ENCODE results near the gene TEX36. TPM values are rescaled to one million over a fixed set of nuclear protein-coding genes. Genes with fewer than 3 reads are reported as not detected.
A peak's percentile ranks its signal among the peaks of the same experiment; 100 is the strongest.

Gene TEX36
- total RNA-seq, 1 donor from 2014 or later: not detected

GRCh38 chr10:125633517-125633999 lies 49.4 kb downstream of the TEX36 start:
- no peak for TF ChIP-seq CTCF (IDR thresholded peaks at IDR 0.05; ENCODE audit: insufficient read depth, low read length, severe bottlenecking)
- FAIRE-seq: no peak
- DNase-seq (ENCODE audit: low read depth): peak; percentile 27
- no peak overlapping the region for H3K4me3 ChIP-seq (ENCODE audit: low read depth, low read length)
- H3K27me3 ChIP-seq (ENCODE audit: control insufficient read depth, insufficient read depth, low read length): peaks cover 3% of the 10 kb centered on the region
- no peaks in the 10 kb centered on the region for H3K36me3 ChIP-seq (ENCODE audit: control insufficient read depth, insufficient read depth, low read length)

- Histone ChIP-seq H3K36me3 (ENCODE audit: control insufficient read depth, insufficient read depth, low read length) (no peaks in the 10 kb centered on the region), H3K4me3 (ENCODE audit: low read depth, low read length) (no peak overlapping the region), H3K27me3 (ENCODE audit: control insufficient read depth, insufficient read depth, low read length) (peaks cover 3% of the 10 kb centered on the region)
- no peak for DNase-seq (ENCODE audit: low read depth)
- no peak for TF ChIP-seq CTCF (IDR thresholded peaks at IDR 0.05; ENCODE audit: insufficient read depth, low read length, severe bottlenecking)
- no peak for FAIRE-seq
These were observed 51.2 kb downstream of the TEX36 start for GRCh38 chr10:125631806-125632205.

- DNase-seq (ENCODE audit: low read depth) (peak; percentile 77), FAIRE-seq (no peak)
- Histone ChIP-seq H3K36me3 (ENCODE audit: control insufficient read depth, insufficient read depth, low read length) (no peaks in the 10 kb centered on the region), H3K4me3 (ENCODE audit: low read depth, low read length) (no peak overlapping the region), H3K27me3 (ENCODE audit: control insufficient read depth, insufficient read depth, low read length) (peaks cover 4% of the 10 kb centered on the region)
- TF ChIP-seq CTCF (IDR thresholded peaks at IDR 0.05; ENCODE audit: insufficient read depth, low read length, severe bottlenecking): peak; percentile 62
These were observed 53.1 kb downstream of the TEX36 start for GRCh38 chr10:125629758-125630376.

- no peak for TF ChIP-seq CTCF (IDR thresholded peaks at IDR 0.05; ENCODE audit: insufficient read depth, low read length, severe bottlenecking)
- no peaks in the 10 kb centered on the region for H3K36me3 ChIP-seq (ENCODE audit: control insufficient read depth, insufficient read depth, low read length)
- peaks cover 4% of the 10 kb centered on the region for H3K27me3 ChIP-seq (ENCODE audit: control insufficient read depth, insufficient read depth, low read length)
- FAIRE-seq (peak; percentile 43), DNase-seq (ENCODE audit: low read depth) (no peak)
- no peak overlapping the region for H3K4me3 ChIP-seq (ENCODE audit: low read depth, low read length)
These were observed 54.6 kb downstream of the TEX36 start for GRCh38 chr10:125628104-125629049.

GRCh38 chr10:125627646-125628045 lies 55.3 kb downstream of the TEX36 start:
- DNase-seq (ENCODE audit: low read depth) (no peak), FAIRE-seq (no peak)
- Histone ChIP-seq H3K4me3 (ENCODE audit: low read depth, low read length) (no peak overlapping the region), H3K27me3 (ENCODE audit: control insufficient read depth, insufficient read depth, low read length) (peaks cover 4% of the 10 kb centered on the region), H3K36me3 (ENCODE audit: control insufficient read depth, insufficient read depth, low read length) (no peaks in the 10 kb centered on the region)
- TF ChIP-seq CTCF (IDR thresholded peaks at IDR 0.05; ENCODE audit: insufficient read depth, low read length, severe bottlenecking): no peak

Data from bronchial epithelial cell (primary cell).